Caco-2 (cell line): ENCODE measurements around the gene SNAPC2. TPM values are rescaled to one million over a fixed set of nuclear protein-coding genes. Genes with fewer than 3 reads are reported as not detected.
"Not testable (repeated sequence)": the region's sequence is repeated elsewhere in the genome, so short reads cannot be mapped to it uniquely, and the experiment has no call there.

Source experiments
- BruUV-seq: library from RNA; stranded (reverse); fragments of 400-500 nt; replicated peaks from 2 replicates; lab custom pipeline; 2021; lab: Mats Ljungman, UMichigan
- CTCF ChIA-PET: fragments of 300-600 bp; sonication (Branson Sonifier 250); formaldehyde crosslinking; loops from one replicate; lab custom pipeline; 2022; ENCODE audit warnings: antibody characterized with exemption; lab: Charles Lee
- POLR2A ChIA-PET: fragments of 300-600 bp; sonication (Branson Sonifier 250); formaldehyde crosslinking; loops from one replicate; lab custom pipeline; 2022; ENCODE audit warnings: antibody characterized with exemption; lab: Charles Lee
- DNase-seq, 2 experiments: peaks; one replicate each; pipeline versions ENCODE4 v3.0.0 to v3.0.0-alpha.2; 2020 to 2022
- H3K27me3 ChIP-seq: replicated peaks from 2 replicates; pipeline ENCODE4 v1.6.0; 2011; ENCODE audit warnings: low read length; ENCODE audit not compliant: control insufficient read depth, insufficient read depth
- H3K36me3 ChIP-seq: 2 replicates; pipeline ENCODE4 v1.5.1; 2011; ENCODE audit warnings: low read length; ENCODE audit not compliant: control insufficient read depth, insufficient read depth
- H3K4me1 ChIP-seq: fragments of 250-450 bp; sonication (Bioruptor Pico); 2 replicates; pipeline ENCODE4 v1.5.1; 2020; ENCODE audit warnings: mild to moderate bottlenecking
- H3K4me3 ChIP-seq: 2 replicates; pipeline ENCODE4 v1.5.1; 2011; ENCODE audit warnings: low read depth, mild to moderate bottlenecking, control low read depth, low read length
- H3K9me3 ChIP-seq: fragments of 250-450 bp; sonication (Bioruptor Pico); 2 replicates; pipeline ENCODE4 v1.5.1; 2020; ENCODE audit warnings: mild to moderate bottlenecking, moderate library complexity
- H3K27ac Mint-ChIP-seq: one replicate; pipeline ENCODE4 v1.8.0; 2022; ENCODE audit warnings: mixed read lengths; ENCODE audit not compliant: unreplicated experiment
- H3K27me3 Mint-ChIP-seq: one replicate; pipeline ENCODE4 v1.8.0; 2022; ENCODE audit warnings: mixed read lengths; ENCODE audit not compliant: insufficient read depth, unreplicated experiment
- H3K36me3 Mint-ChIP-seq: one replicate; pipeline ENCODE4 v1.8.0; 2022; ENCODE audit warnings: mild to moderate bottlenecking, mixed read lengths; ENCODE audit not compliant: insufficient read depth, unreplicated experiment
- H3K4me1 Mint-ChIP-seq: one replicate; pipeline ENCODE4 v1.8.0; 2022; ENCODE audit warnings: low read depth, mixed read lengths; ENCODE audit not compliant: unreplicated experiment
- H3K4me3 Mint-ChIP-seq: one replicate; pipeline ENCODE4 v1.8.0; 2022; ENCODE audit warnings: mild to moderate bottlenecking, moderate library complexity, mixed read lengths; ENCODE audit not compliant: unreplicated experiment
- H3K9me3 Mint-ChIP-seq: one replicate; pipeline ENCODE4 v1.8.0; 2022; ENCODE audit warnings: mixed read lengths; ENCODE audit not compliant: unreplicated experiment
- CTCF ChIP-seq, 2 experiments: fragments of 200-600 bp in 1 of 2; IDR thresholded peaks; 1 replicate in 1 of 2; 2 replicates in 1 of 2; pipeline versions ENCODE4 v1.5.1 to v1.8.0; 2011 to 2022; ENCODE audit warnings: antibody characterized with exemption in 1 of 2, control low read depth in 1 of 2, inconsistent platforms in 1 of 2, low read depth in 1 of 2, low read length in 1 of 2, mild to moderate bottlenecking in 1 of 2, moderate library complexity in 1 of 2; ENCODE audit not compliant: insufficient read depth in 1 of 2, severe bottlenecking in 1 of 2, unreplicated experiment in 1 of 2
- intact Hi-C: fragments of 100-400 bp; cut with micrococcal nuclease; formaldehyde crosslinking; loops from one replicate; pipeline ENCODE4 v1.10.0; 2022; ENCODE audit not compliant: unreplicated experiment
- total RNA-seq: library from RNA; stranded (reverse); gene quantifications from 2 replicates; pipeline ENCODE4 v1.2.3, GENCODE V29; 2022

SNAPC2 gene
- total RNA-seq, 1 experiment from 2014 or later, result 10.4 TPM

GRCh38 chr19:7927605-7928333, 7.6 kb downstream of the SNAPC2 start:
- intact Hi-C loops, result no loop called here

GRCh38 chr19:7928334-7928706, 8.2 kb downstream of the SNAPC2 start:
- Mint-ChIP-seq H3K27ac (peak overlapping the region; percentile 73), H3K27me3 (no peaks in the 10 kb centered on the region), H3K4me1 (peaks cover 10% of the 10 kb centered on the region), H3K36me3 (peaks cover 72% of the 10 kb centered on the region), H3K4me3 (no peak overlapping the region), H3K9me3 (no peaks in the 10 kb centered on the region)
- POLR2A ChIA-PET, result interaction anchor here (1.4 kb wide), 1 partner anchor 15 kb away, joined by 15 read pairs; the partner anchor contains the start of gene TIMM44
- intact Hi-C loops, result no loop called here
- no peaks in the 10 kb centered on the region for H3K9me3 ChIP-seq
- no peak for TF ChIP-seq CTCF (IDR thresholded peaks at IDR 0.05; ENCODE audit: insufficient read depth in 1 of 2, low read depth in 1 of 2, low read length in 1 of 2, severe bottlenecking in 1 of 2, unreplicated experiment in 1 of 2)
- no peak overlapping the region for H3K4me3 ChIP-seq
- H3K4me1 ChIP-seq, result peaks cover 16% of the 10 kb centered on the region
- no peak for DNase-seq
- CTCF ChIA-PET, result interaction anchor here (0.6 to 2.0 kb wide), 2 partner anchors 16 kb away, joined by 3 to 27 read pairs; partner anchors contain the start of gene TIMM44
- no TSS peak for BruUV-seq
- H3K27me3 ChIP-seq, result no peaks in the 10 kb centered on the region
- peaks cover under 1% of the 10 kb centered on the region; the same call in 1 of the 2 replicates for H3K36me3 ChIP-seq

More at GRCh38 chr19:7927605-7928333, 7.6 kb downstream of the SNAPC2 start:
- peak overlapping the region; percentile 73 for H3K27ac Mint-ChIP-seq
- H3K4me1 Mint-ChIP-seq, result peaks cover 10% of the 10 kb centered on the region
- POLR2A ChIA-PET, result no interaction called here
- no peak overlapping the region for H3K4me3 ChIP-seq
- H3K27me3 ChIP-seq, result no peaks in the 10 kb centered on the region
- no peaks in the 10 kb centered on the region for H3K27me3 Mint-ChIP-seq
- H3K9me3 ChIP-seq, result no peaks in the 10 kb centered on the region
- BruUV-seq, result no TSS peak
- peak overlapping the region; percentile 44 for H3K4me3 Mint-ChIP-seq
- CTCF ChIA-PET, result interaction anchor here (1.8 kb wide), 1 partner anchor 10 kb away, joined by 4 read pairs; no protein-coding TSS in a partner anchor
- no peaks in the 10 kb centered on the region for H3K9me3 Mint-ChIP-seq
- peaks cover 69% of the 10 kb centered on the region for H3K36me3 Mint-ChIP-seq
- no peak for TF ChIP-seq CTCF (IDR thresholded peaks at IDR 0.05; ENCODE audit: insufficient read depth in 1 of 2, low read depth in 1 of 2, low read length in 1 of 2, severe bottlenecking in 1 of 2, unreplicated experiment in 1 of 2)
- no peak for DNase-seq
- H3K4me1 ChIP-seq, result peaks cover 16% of the 10 kb centered on the region
- no peaks in the 10 kb centered on the region; the same call in 1 of the 2 replicates for H3K36me3 ChIP-seq

- intact Hi-C loops, result no loop called here
- H3K36me3 Mint-ChIP-seq, result peaks cover 73% of the 10 kb centered on the region
- Histone ChIP-seq H3K4me1 (peaks cover 16% of the 10 kb centered on the region), H3K36me3 (peaks cover 1% of the 10 kb centered on the region; the same call in 1 of the 2 replicates), H3K9me3 (no peaks in the 10 kb centered on the region), H3K27me3 (no peaks in the 10 kb centered on the region), H3K4me3 (no peak overlapping the region)
- no peaks in the 10 kb centered on the region for H3K27me3 Mint-ChIP-seq
- H3K4me1 Mint-ChIP-seq, result peaks cover 10% of the 10 kb centered on the region
- ChIA-PET POLR2A (interaction anchor here (0.5 to 1.4 kb wide), 4 partner anchors 9 to 350 kb away, joined by 3 to 15 read pairs (median 14); partner anchors contain the start of genes SNAPC2 and TIMM44), CTCF (interaction anchor here (0.6 to 2.5 kb wide), 8 partner anchors 8 to 100 kb away, joined by 3 to 27 read pairs (median 3); partner anchors contain the start of genes SNAPC2 and TIMM44)
- peak overlapping the region; percentile 3 for H3K4me3 Mint-ChIP-seq
- TF ChIP-seq CTCF (IDR thresholded peaks at IDR 0.05; ENCODE audit: insufficient read depth in 1 of 2, low read depth in 1 of 2, low read length in 1 of 2, severe bottlenecking in 1 of 2, unreplicated experiment in 1 of 2), result peak; percentile 59 to 69
- H3K27ac Mint-ChIP-seq, result peak overlapping the region; percentile 73
- DNase-seq, result peak in 1 of 2 experiments; percentile 81
- H3K9me3 Mint-ChIP-seq, result no peaks in the 10 kb centered on the region
- BruUV-seq, result no TSS peak
Measured at GRCh38 chr19:7928741-7929701, 8.9 kb downstream of the SNAPC2 start.

GRCh38 chr19:7930030-7930429, 9.9 kb downstream of the SNAPC2 start:
- H3K9me3 ChIP-seq, H3K27me3 Mint-ChIP-seq, intact Hi-C loops, POLR2A ChIA-PET, BruUV-seq, H3K9me3 Mint-ChIP-seq, H3K4me3 Mint-ChIP-seq, H3K4me3 ChIP-seq, H3K27me3 ChIP-seq, H3K36me3 ChIP-seq, DNase-seq: not testable (repeated sequence)
- H3K4me1 ChIP-seq, result peaks cover 16% of the 10 kb centered on the region
- H3K4me1 Mint-ChIP-seq, result peaks cover 10% of the 10 kb centered on the region
- peak overlapping the region; percentile 73 for H3K27ac Mint-ChIP-seq
- H3K36me3 Mint-ChIP-seq, result peaks cover 80% of the 10 kb centered on the region
- CTCF ChIA-PET, result interaction anchor here (1.4 to 2.5 kb wide), 3 partner anchors 9 to 14 kb away, joined by 5 to 27 read pairs (median 19); partner anchors contain the start of genes SNAPC2 and TIMM44
